WTC11 (cell line): ENCODE data around the gene AP3M1.

Experiments used
- PRDM15 ChIP-seq: sonication (generic); formaldehyde crosslinking; IDR thresholded peaks from 2 replicates; pipeline ENCODE4 v1.8.0; 2022; ENCODE audit warnings: missing genetic modification reagents
- SP1 ChIP-seq: sonication (generic); formaldehyde crosslinking; conservative IDR thresholded peaks from 2 replicates; pipeline ENCODE4 v1.8.1; 2022; ENCODE audit warnings: missing genetic modification reagents

GRCh38 chr10:74099836-74100235 is 50.8 kb downstream of the AP3M1 start:
- TF ChIP-seq PRDM15 (CRISPR knock-in tag) (no peak), SP1 (CRISPR knock-in tag) (no peak)
